ENCODE data around the gene LRRC28. TPM values are rescaled to one million over a fixed set of nuclear protein-coding genes. Genes with fewer than 3 reads are reported as not detected.

LRRC28 gene
- polyA plus RNA-seq, 1 of the 3 experiments (the other 2 are of a cell fraction): 15.2 TPM

- Histone ChIP-seq H3K9me2 (no peaks in the 10 kb centered on the region), H3K4me1 (ENCODE audit: control insufficient read depth in 1 of 2, insufficient read depth in 2 of 2, low read depth in 1 of 2, low read length in 1 of 2) (peaks cover 0 to 6% of the 10 kb centered on the region in 2 experiments; a peak in 1 of 4 replicates), H3K4me3 (ENCODE audit: low read depth in 2 of 2, low read length in 1 of 2) (no peak overlapping the region), H3K27ac (ENCODE audit: low read depth in 2 of 2, low read length in 1 of 2) (no peak overlapping the region), H3K4me2 (no peak overlapping the region), H3K79me2 (ENCODE audit: insufficient read depth) (no peaks in the 10 kb centered on the region), H3K27me3 (ENCODE audit: insufficient read depth) (no peaks in the 10 kb centered on the region), H4K20me1 (ENCODE audit: insufficient read depth) (no peaks in the 10 kb centered on the region), H2AFZ (ENCODE audit: low read depth) (no peak overlapping the region), H3K9me3 (0 out of 2 replicates have a peak, but pooled peaks cover 5% of the 10 kb centered on the region), H3K36me3 (replicated peaks in 1 of 2; ENCODE audit: control insufficient read depth in 1 of 2, insufficient read depth in 2 of 2, low read length in 1 of 2) (peaks cover 0 to 5% of the 10 kb centered on the region in 2 experiments), H3F3A (replicated peaks; ENCODE audit: insufficient read depth) (peaks cover 24% of the 10 kb centered on the region), H3K9ac (no peak overlapping the region)
- POLR2A ChIA-PET: no interaction called here
- no peak for DNase-seq
- TF ChIP-seq TAF1 (IDR thresholded peaks at IDR 0.05; ENCODE audit: borderline replicate concordance, low read depth, low read length) (no peak), CHD2 (IDR thresholded peaks at IDR 0.05; ENCODE audit: low read length, partially characterized antibody) (no peak), NFIC (IDR thresholded peaks at IDR 0.05; ENCODE audit: borderline replicate concordance) (no peak), PBX3 (IDR thresholded peaks at IDR 0.05) (no peak), FOXJ3 (CRISPR knock-in tag; IDR thresholded peaks at IDR 0.05) (no peak), RAD21 (IDR thresholded peaks at IDR 0.05; ENCODE audit: low read length) (no peak), GATA2 (CRISPR knock-in tag; IDR thresholded peaks at IDR 0.05) (no peak), TCF12 (IDR thresholded peaks at IDR 0.05) (no peak), FOSL2 (IDR thresholded peaks at IDR 0.05; ENCODE audit: borderline replicate concordance, low read depth) (no peak), REST (IDR thresholded peaks at IDR 0.05; ENCODE audit: low read depth, low read length) (no peak), EZH2phosphoT487 (IDR thresholded peaks at IDR 0.05; ENCODE audit: borderline replicate concordance, low read depth) (no peak), MXI1 (IDR thresholded peaks at IDR 0.05; ENCODE audit: low read depth, low read length) (no peak), POLR2AphosphoS5 (IDR thresholded peaks at IDR 0.05; ENCODE audit: low read depth, low read length) (no peak)
- TF ChIP-seq, protein P1, sequence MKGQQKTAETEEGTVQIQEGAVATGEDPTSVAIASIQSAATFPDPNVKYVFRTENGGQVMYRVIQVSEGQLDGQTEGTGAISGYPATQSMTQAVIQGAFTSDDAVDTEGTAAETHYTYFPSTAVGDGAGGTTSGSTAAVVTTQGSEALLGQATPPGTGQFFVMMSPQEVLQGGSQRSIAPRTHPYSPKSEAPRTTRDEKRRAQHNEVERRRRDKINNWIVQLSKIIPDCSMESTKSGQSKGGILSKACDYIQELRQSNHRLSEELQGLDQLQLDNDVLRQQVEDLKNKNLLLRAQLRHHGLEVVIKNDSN (IDR thresholded peaks at IDR 0.05; ENCODE audit: borderline replicate concordance, low read depth): no peak
- CTCF ChIA-PET: interaction anchor here (0.7 to 5.3 kb wide), 6 partner anchors 12 to 134 kb away, joined by 3 to 63 read pairs (median 4); partner anchors contain the start of gene SYNM
These were observed 40.9 kb upstream of the LRRC28 start for GRCh38 chr15:99210334-99210733.
